ENCODE measurements around the gene SLC44A1. TPM values are rescaled to one million over a fixed set of nuclear protein-coding genes. Genes with fewer than 3 reads are reported as not detected.
"Not testable (repeated sequence)": the region's sequence is repeated elsewhere in the genome, so short reads cannot be mapped to it uniquely, and the experiment has no call there.

Gene SLC44A1
- total RNA-seq, 1 donor from 2014 or later: 9.6 TPM

DNA sequence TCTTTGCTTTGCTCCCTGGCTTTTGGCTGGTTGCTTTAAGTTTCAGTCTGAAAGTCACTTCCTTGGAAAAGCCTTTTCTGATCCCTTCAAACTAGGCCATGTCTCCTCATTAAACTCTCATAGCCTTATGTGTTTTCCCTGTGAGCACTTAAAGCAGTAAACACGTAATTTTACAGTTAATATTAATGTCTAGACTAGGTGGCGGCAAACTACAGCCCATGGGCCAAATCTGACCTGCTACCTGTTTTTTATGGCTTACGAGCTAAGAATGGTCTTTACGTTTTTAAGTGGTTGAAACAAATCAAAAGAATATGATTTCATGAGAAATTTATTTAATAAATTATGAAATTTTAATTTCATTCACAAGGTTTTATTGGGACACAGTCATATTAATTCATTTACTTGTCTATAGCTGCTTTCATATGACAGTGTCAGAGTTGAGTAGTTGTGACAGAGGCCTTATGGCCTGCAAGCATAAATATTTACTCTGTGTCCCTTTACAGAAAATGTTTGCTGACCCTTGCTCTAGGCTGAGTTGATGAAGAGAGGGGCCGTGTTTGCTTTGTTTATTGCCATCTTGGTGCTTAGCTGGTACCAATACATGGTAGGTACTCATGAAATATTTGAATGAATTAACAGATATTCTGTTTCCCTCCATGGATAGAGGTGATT, 7.4 kb downstream of the SLC44A1 start:
- Mint-ChIP-seq H3K27ac (ENCODE audit: unreplicated experiment) (no peak overlapping the region), H3K36me3 (ENCODE audit: unreplicated experiment) (no peaks in the 10 kb centered on the region), H3K9me3 (ENCODE audit: unreplicated experiment) (no peaks in the 10 kb centered on the region), H3K27me3 (ENCODE audit: unreplicated experiment) (no peaks in the 10 kb centered on the region), H3K4me1 (ENCODE audit: low read depth, unreplicated experiment) (no peaks in the 10 kb centered on the region), H3K4me3 (ENCODE audit: unreplicated experiment) (no peak overlapping the region)
- TF ChIP-seq, protein P1, sequence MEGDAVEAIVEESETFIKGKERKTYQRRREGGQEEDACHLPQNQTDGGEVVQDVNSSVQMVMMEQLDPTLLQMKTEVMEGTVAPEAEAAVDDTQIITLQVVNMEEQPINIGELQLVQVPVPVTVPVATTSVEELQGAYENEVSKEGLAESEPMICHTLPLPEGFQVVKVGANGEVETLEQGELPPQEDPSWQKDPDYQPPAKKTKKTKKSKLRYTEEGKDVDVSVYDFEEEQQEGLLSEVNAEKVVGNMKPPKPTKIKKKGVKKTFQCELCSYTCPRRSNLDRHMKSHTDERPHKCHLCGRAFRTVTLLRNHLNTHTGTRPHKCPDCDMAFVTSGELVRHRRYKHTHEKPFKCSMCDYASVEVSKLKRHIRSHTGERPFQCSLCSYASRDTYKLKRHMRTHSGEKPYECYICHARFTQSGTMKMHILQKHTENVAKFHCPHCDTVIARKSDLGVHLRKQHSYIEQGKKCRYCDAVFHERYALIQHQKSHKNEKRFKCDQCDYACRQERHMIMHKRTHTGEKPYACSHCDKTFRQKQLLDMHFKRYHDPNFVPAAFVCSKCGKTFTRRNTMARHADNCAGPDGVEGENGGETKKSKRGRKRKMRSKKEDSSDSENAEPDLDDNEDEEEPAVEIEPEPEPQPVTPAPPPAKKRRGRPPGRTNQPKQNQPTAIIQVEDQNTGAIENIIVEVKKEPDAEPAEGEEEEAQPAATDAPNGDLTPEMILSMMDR (IDR thresholded peaks at IDR 0.05; ENCODE audit: partially characterized antibody, unreplicated experiment): no peak
- no peak for DNase-seq

DNA sequence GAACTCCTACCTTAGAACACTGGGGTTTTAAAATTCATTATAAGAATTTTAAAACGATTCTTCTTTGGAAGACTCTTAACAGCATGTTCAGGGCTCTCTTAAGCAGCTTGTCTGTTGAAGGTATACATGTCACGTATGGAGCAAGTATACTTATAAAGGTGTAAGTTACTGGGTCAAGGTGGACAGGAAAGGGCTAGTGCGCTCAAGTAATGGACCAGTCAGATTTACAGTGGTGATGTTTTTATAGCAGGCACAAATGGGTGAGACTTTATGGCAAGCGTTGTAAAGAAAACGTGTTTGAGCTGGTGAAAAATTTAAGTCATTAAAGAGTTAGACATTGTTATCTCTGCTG, 7.9 kb downstream of the SLC44A1 start:
- Mint-ChIP-seq H3K27me3 (ENCODE audit: unreplicated experiment) (no peaks in the 10 kb centered on the region), H3K27ac (ENCODE audit: unreplicated experiment) (no peak overlapping the region)

DNA sequence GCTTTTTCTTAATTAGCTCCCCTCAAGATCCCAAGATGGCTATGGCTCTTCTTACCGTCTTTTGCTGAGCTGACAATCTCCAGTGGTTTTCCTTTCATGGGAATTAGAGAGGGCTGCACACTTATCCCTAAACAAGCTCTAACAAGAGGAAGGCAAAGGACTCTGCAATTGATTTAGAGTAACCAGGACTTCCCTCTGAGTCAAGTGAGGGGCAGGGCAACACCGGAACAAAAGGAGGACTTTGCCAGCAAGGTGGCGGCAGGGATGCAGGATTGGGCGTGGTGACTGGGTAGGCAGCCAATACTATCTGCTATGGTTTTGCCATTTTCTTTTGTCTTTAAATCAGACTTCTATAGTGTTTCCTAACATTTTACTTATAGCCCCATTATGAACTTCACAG, 9.8 kb downstream of the SLC44A1 start:
- no peak for DNase-seq
- Mint-ChIP-seq H3K9me3 (ENCODE audit: unreplicated experiment) (no peaks in the 10 kb centered on the region), H3K27ac (ENCODE audit: unreplicated experiment) (no peak overlapping the region), H3K4me3 (ENCODE audit: unreplicated experiment) (no peak overlapping the region), H3K27me3 (ENCODE audit: unreplicated experiment) (no peaks in the 10 kb centered on the region), H3K4me1 (ENCODE audit: low read depth, unreplicated experiment) (peaks cover 3% of the 10 kb centered on the region), H3K36me3 (ENCODE audit: unreplicated experiment) (no peaks in the 10 kb centered on the region)
- TF ChIP-seq, protein P1 (IDR thresholded peaks at IDR 0.05; ENCODE audit: partially characterized antibody, unreplicated experiment): no peak

More for the DNA sequence above, 7.9 kb downstream of the SLC44A1 start:
- H3K4me3 Mint-ChIP-seq (ENCODE audit: unreplicated experiment): no peak overlapping the region
- no peaks in the 10 kb centered on the region for H3K9me3 Mint-ChIP-seq (ENCODE audit: unreplicated experiment)
- no peaks in the 10 kb centered on the region for H3K4me1 Mint-ChIP-seq (ENCODE audit: low read depth, unreplicated experiment)
- no peaks in the 10 kb centered on the region for H3K36me3 Mint-ChIP-seq (ENCODE audit: unreplicated experiment)
- DNase-seq: no peak
- TF ChIP-seq, protein P1 (IDR thresholded peaks at IDR 0.05; ENCODE audit: partially characterized antibody, unreplicated experiment): no peak

DNA sequence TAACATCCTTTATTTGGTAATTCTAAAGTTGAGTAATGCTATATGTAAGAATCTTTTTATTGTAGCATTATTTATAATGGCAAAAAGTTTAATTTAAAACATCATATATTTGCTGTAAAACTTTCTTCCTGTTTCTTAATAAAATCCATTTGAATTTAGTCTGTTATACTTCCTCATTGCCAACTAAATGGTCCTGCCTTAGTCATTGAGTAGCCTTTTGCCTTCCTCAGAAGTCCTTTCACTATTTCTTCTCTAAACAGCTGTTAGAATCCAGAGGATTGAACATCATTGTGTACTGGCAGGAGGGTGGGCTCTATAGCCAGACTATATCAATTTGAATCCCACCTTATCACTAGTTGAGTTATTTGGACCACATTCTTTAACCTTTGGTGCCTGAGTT, 11.0 kb downstream of the SLC44A1 start:
- Mint-ChIP-seq H3K4me1 (ENCODE audit: low read depth, unreplicated experiment) (peaks cover 3% of the 10 kb centered on the region), H3K4me3 (ENCODE audit: unreplicated experiment) (no peak overlapping the region), H3K27ac (ENCODE audit: unreplicated experiment) (no peak overlapping the region), H3K36me3 (ENCODE audit: unreplicated experiment) (no peaks in the 10 kb centered on the region), H3K9me3 (ENCODE audit: unreplicated experiment) (no peaks in the 10 kb centered on the region), H3K27me3 (ENCODE audit: unreplicated experiment) (no peaks in the 10 kb centered on the region)
- DNase-seq: no peak
- TF ChIP-seq, protein P1 (IDR thresholded peaks at IDR 0.05; ENCODE audit: partially characterized antibody, unreplicated experiment): no peak

DNA sequence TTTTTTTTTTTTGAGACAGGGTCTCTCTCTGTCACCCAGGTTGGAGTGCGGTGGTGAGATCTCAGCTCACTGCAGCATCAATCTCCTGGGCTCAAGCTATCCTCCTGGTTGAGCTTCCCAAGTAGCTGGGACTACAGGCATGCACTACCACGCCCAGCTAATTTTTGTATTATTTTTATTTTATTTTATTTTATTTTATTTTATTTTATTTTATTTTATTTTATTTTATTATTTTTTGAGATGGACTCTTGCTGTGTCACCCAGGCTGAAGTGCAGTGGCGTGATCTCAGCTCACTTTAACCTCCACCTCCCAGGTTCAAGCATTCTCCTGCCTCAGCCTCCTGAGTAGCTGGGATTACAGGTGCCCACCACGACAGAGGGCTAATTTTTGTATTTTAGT, 12.1 kb downstream of the SLC44A1 start:
- not testable (repeated sequence) for DNase-seq; H3K27me3 Mint-ChIP-seq (ENCODE audit: unreplicated experiment); H3K9me3 Mint-ChIP-seq (ENCODE audit: unreplicated experiment); H3K4me1 Mint-ChIP-seq (ENCODE audit: low read depth, unreplicated experiment); H3K4me3 Mint-ChIP-seq (ENCODE audit: unreplicated experiment); H3K36me3 Mint-ChIP-seq (ENCODE audit: unreplicated experiment); H3K27ac Mint-ChIP-seq (ENCODE audit: unreplicated experiment)

All from glutamatergic neuron (in vitro differentiated cells).